Neural progenitor cell (in vitro differentiated cells): ENCODE results near the gene PLCL1. TPM values are rescaled to one million over a fixed set of nuclear protein-coding genes. Genes with fewer than 3 reads are reported as not detected.

Source experiments
- DNase-seq: peaks from one replicate; pipeline ENCODE4 v3.0.0-alpha.2; 2016; ENCODE audit warnings: low spot score
- H2AFZ ChIP-seq: fragments of 200-600 bp; sonication (generic); replicated peaks from 2 replicates; pipeline ENCODE4 v1.6.1; 2016; ENCODE audit warnings: antibody characterized with exemption
- H3F3A ChIP-seq: fragments of 200-600 bp; sonication (generic); 2 replicates; pipeline ENCODE4 v1.6.1; 2016; ENCODE audit warnings: antibody characterized with exemption, low read depth
- H3K27ac ChIP-seq: fragments of 200-600 bp; sonication (generic); 2 replicates; pipeline ENCODE4 v1.5.1; 2016; ENCODE audit warnings: mild to moderate bottlenecking
- H3K27me3 ChIP-seq: fragments of 200-600 bp; sonication (generic); 2 replicates; pipeline ENCODE4 v1.6.1; 2016; ENCODE audit warnings: mild to moderate bottlenecking, moderate library complexity
- H3K36me3 ChIP-seq: fragments of 200-600 bp; sonication (generic); 2 replicates; pipeline ENCODE4 v1.5.1; 2016
- H3K4me1 ChIP-seq: fragments of 200-600 bp; sonication (generic); 2 replicates; pipeline ENCODE4 v1.6.1; 2016; ENCODE audit warnings: mixed run types
- H3K4me2 ChIP-seq: fragments of 200-600 bp; sonication (generic); 2 replicates; pipeline ENCODE4 v1.6.1; 2016
- H3K4me3 ChIP-seq: fragments of 200-600 bp; sonication (generic); 2 replicates; pipeline ENCODE4 v1.5.1; 2016
- H3K79me2 ChIP-seq: fragments of 200-600 bp; sonication (generic); 2 replicates; pipeline ENCODE4 v1.6.1; 2016; ENCODE audit warnings: low read depth
- H3K9ac ChIP-seq: fragments of 200-600 bp; sonication (generic); 2 replicates; pipeline ENCODE4 v1.6.1; 2016
- H3K9me3 ChIP-seq: fragments of 200-600 bp; sonication (generic); 2 replicates; pipeline ENCODE4 v1.5.1; 2016; ENCODE audit warnings: low read depth
- H4K20me1 ChIP-seq: fragments of 200-600 bp; sonication (generic); 2 replicates; pipeline ENCODE4 v1.6.1; 2016; ENCODE audit warnings: low read depth
- H3K27ac Mint-ChIP-seq: 3 replicates; pipeline ENCODE4 v1.8.0; 2021; ENCODE audit warnings: mixed read lengths
- H3K27me3 Mint-ChIP-seq: 2 replicates; pipeline ENCODE4 v1.8.0; 2022; ENCODE audit warnings: low read depth, mild to moderate bottlenecking, inconsistent platforms, moderate library complexity, mixed read lengths; ENCODE audit not compliant: insufficient read depth
- H3K36me3 Mint-ChIP-seq: 3 replicates; pipeline ENCODE4 v1.8.0; 2021; ENCODE audit warnings: mixed read lengths
- H3K4me1 Mint-ChIP-seq: 3 replicates; pipeline ENCODE4 v1.8.0; 2021; ENCODE audit warnings: mixed read lengths
- H3K4me3 Mint-ChIP-seq: 3 replicates; pipeline ENCODE4 v1.8.0; 2021; ENCODE audit warnings: mild to moderate bottlenecking, moderate library complexity, mixed read lengths
- H3K9me3 Mint-ChIP-seq: 3 replicates; pipeline ENCODE4 v1.8.0; 2020; ENCODE audit warnings: mixed read lengths
- CTCF ChIP-seq: fragments of 200-600 bp; sonication (generic); IDR thresholded peaks from 2 replicates; pipeline ENCODE4 v1.5.1; 2017; ENCODE audit warnings: antibody characterized with exemption, mild to moderate bottlenecking
- EZH2 ChIP-seq: fragments of 200-600 bp; sonication (generic); IDR thresholded peaks from 2 replicates; pipeline ENCODE4 v1.6.1; 2017; ENCODE audit warnings: antibody characterized with exemption, mild to moderate bottlenecking, moderate library complexity
- EZH2phosphoT487 ChIP-seq: fragments of 200-600 bp; sonication (generic); IDR thresholded peaks from 2 replicates; pipeline ENCODE4 v1.6.1; 2017; ENCODE audit warnings: antibody characterized with exemption
- total RNA-seq: library from RNA; depleted of rRNA; stranded (reverse); fragments of >200 nt; gene quantifications from 2 replicates; pipeline ENCODE4 v1.2.3, GENCODE V29; 2015; ENCODE audit warnings: low replicate concordance

PLCL1 gene
- total RNA-seq, 1 donor from 2014 or later: 0.41 TPM

GRCh38 chr2:197931661-197932312 is 127.4 kb downstream of the PLCL1 start:
- peaks cover 7% of the 10 kb centered on the region for H3K4me1 Mint-ChIP-seq
- no peaks in the 10 kb centered on the region for H3K9me3 ChIP-seq
- H3K4me3 Mint-ChIP-seq: no peak overlapping the region
- no peak overlapping the region for H2AFZ ChIP-seq
- no peak overlapping the region for H3K27ac ChIP-seq
- no peaks in the 10 kb centered on the region for H3K79me2 ChIP-seq
- TF ChIP-seq EZH2phosphoT487 (no peak), EZH2 (no peak), CTCF (no peak)
- no peaks in the 10 kb centered on the region for H3K9me3 Mint-ChIP-seq
- no peaks in the 10 kb centered on the region for H4K20me1 ChIP-seq
- H3F3A ChIP-seq: no peaks in the 10 kb centered on the region
- H3K36me3 Mint-ChIP-seq: no peaks in the 10 kb centered on the region
- H3K9ac ChIP-seq: no peak overlapping the region
- no peaks in the 10 kb centered on the region for H3K4me1 ChIP-seq
- H3K4me3 ChIP-seq: no peak overlapping the region
- DNase-seq: no peak
- peaks cover 4% of the 10 kb centered on the region for H3K27me3 Mint-ChIP-seq
- H3K36me3 ChIP-seq: no peaks in the 10 kb centered on the region
- no peak overlapping the region for H3K4me2 ChIP-seq
- H3K27me3 ChIP-seq: no peaks in the 10 kb centered on the region
- no peak overlapping the region for H3K27ac Mint-ChIP-seq

- no peak for DNase-seq
- no peaks in the 10 kb centered on the region for H3K9me3 ChIP-seq
- no peak overlapping the region for H3K4me3 Mint-ChIP-seq
- H3K36me3 Mint-ChIP-seq: no peaks in the 10 kb centered on the region
- H3K27me3 ChIP-seq: no peaks in the 10 kb centered on the region
- H3K27me3 Mint-ChIP-seq: peaks cover 4% of the 10 kb centered on the region
- H3K79me2 ChIP-seq: no peaks in the 10 kb centered on the region
- no peak overlapping the region for H3K4me2 ChIP-seq
- TF ChIP-seq EZH2 (no peak), CTCF (no peak), EZH2phosphoT487 (no peak)
- no peak overlapping the region for H3K4me3 ChIP-seq
- H4K20me1 ChIP-seq: no peaks in the 10 kb centered on the region
- no peak overlapping the region for H3K27ac ChIP-seq
- no peak overlapping the region for H3K9ac ChIP-seq
- H3F3A ChIP-seq: no peaks in the 10 kb centered on the region
- peaks cover 7% of the 10 kb centered on the region for H3K4me1 Mint-ChIP-seq
- H3K27ac Mint-ChIP-seq: no peak overlapping the region
- no peaks in the 10 kb centered on the region for H3K4me1 ChIP-seq
- no peaks in the 10 kb centered on the region for H3K36me3 ChIP-seq
- H3K9me3 Mint-ChIP-seq: no peaks in the 10 kb centered on the region
- H2AFZ ChIP-seq: no peak overlapping the region
Observed at GRCh38 chr2:197932374-197932773, 128.0 kb downstream of the PLCL1 start.

GRCh38 chr2:197934261-197934933 is 130.0 kb downstream of the PLCL1 start:
- no peaks in the 10 kb centered on the region for H3K27me3 ChIP-seq
- peaks cover 7% of the 10 kb centered on the region for H3K4me1 Mint-ChIP-seq
- H3K36me3 ChIP-seq: no peaks in the 10 kb centered on the region
- peaks cover 4% of the 10 kb centered on the region for H3K27me3 Mint-ChIP-seq
- H3K36me3 Mint-ChIP-seq: no peaks in the 10 kb centered on the region
- no peak overlapping the region for H3K4me2 ChIP-seq
- no peak for DNase-seq
- no peaks in the 10 kb centered on the region for H4K20me1 ChIP-seq
- no peak overlapping the region for H3K27ac Mint-ChIP-seq
- H3F3A ChIP-seq: no peaks in the 10 kb centered on the region
- H3K79me2 ChIP-seq: no peaks in the 10 kb centered on the region
- H3K4me3 Mint-ChIP-seq: no peak overlapping the region
- no peaks in the 10 kb centered on the region for H3K4me1 ChIP-seq
- no peaks in the 10 kb centered on the region for H3K9me3 ChIP-seq
- no peaks in the 10 kb centered on the region for H3K9me3 Mint-ChIP-seq
- no peak for TF ChIP-seq EZH2
- TF ChIP-seq EZH2phosphoT487: no peak
- no peak overlapping the region for H2AFZ ChIP-seq
- no peak overlapping the region for H3K9ac ChIP-seq
- no peak overlapping the region for H3K27ac ChIP-seq
- no peak overlapping the region for H3K4me3 ChIP-seq

- peaks cover 7% of the 10 kb centered on the region for H3K4me1 Mint-ChIP-seq
- no peaks in the 10 kb centered on the region for H3K36me3 ChIP-seq
- H3K4me3 Mint-ChIP-seq: no peak overlapping the region
- H3K27me3 Mint-ChIP-seq: peaks cover 4% of the 10 kb centered on the region
- no peak overlapping the region for H3K4me2 ChIP-seq
- DNase-seq: no peak
- no peaks in the 10 kb centered on the region for H3F3A ChIP-seq
- no peak overlapping the region for H3K27ac Mint-ChIP-seq
- no peak overlapping the region for H3K27ac ChIP-seq
- H3K27me3 ChIP-seq: no peaks in the 10 kb centered on the region
- no peaks in the 10 kb centered on the region for H3K9me3 ChIP-seq
- no peaks in the 10 kb centered on the region for H3K79me2 ChIP-seq
- H4K20me1 ChIP-seq: no peaks in the 10 kb centered on the region
- H3K9ac ChIP-seq: no peak overlapping the region
- no peak for TF ChIP-seq CTCF
- no peak for TF ChIP-seq EZH2
- TF ChIP-seq EZH2phosphoT487: no peak
- H3K9me3 Mint-ChIP-seq: no peaks in the 10 kb centered on the region
- H3K4me3 ChIP-seq: no peak overlapping the region
- H3K36me3 Mint-ChIP-seq: no peaks in the 10 kb centered on the region
- H2AFZ ChIP-seq: no peak overlapping the region
- no peaks in the 10 kb centered on the region for H3K4me1 ChIP-seq
Observed at GRCh38 chr2:197934934-197935289, 130.5 kb downstream of the PLCL1 start.
